Renal cortical epithelial cell (primary cell): ENCODE measurements around the gene DOCK11. TPM values are rescaled to one million over a fixed set of nuclear protein-coding genes. Genes with fewer than 3 reads are reported as not detected.
"Not testable (repeated sequence)": the region's sequence is repeated elsewhere in the genome, so short reads cannot be mapped to it uniquely, and the experiment has no call there.

Experiments used
- DNase-seq: peaks from one replicate; pipeline ENCODE4 v3.0.0-alpha.2; 2011; ENCODE audit warnings: low read depth
- total RNA-seq: library from RNA; depleted of rRNA; stranded (reverse); fragments of >200 nt; gene quantifications from 2 replicates; pipeline ENCODE4 v1.2.3, GENCODE V29; 2014

The DOCK11 gene
- total RNA-seq, 1 donor from 2014 or later, result 18.3 TPM

DNA sequence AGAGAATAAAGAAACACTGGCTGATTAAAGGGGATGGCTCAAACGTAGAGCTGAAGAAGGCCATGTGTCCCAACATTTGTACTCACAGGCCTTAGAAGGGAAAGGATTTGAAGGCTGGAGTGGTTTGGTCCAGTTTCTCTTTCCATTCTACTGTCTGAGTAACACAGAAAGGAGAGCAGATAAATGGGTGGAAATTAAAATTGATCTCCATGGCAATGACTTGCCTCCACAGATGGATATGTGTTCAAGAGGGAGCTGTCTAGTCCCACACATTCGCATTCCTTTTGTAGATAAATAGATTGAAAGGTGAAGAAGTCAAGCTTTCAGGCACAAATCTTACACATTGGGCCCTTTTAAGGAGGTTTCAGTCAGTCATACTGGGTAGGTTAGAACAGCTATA, 74.6 kb downstream of the DOCK11 start:
- no peak for DNase-seq

- DNase-seq, result peak; percentile 78
Measured at GRCh38 chrX:118571836-118572235, 76.2 kb downstream of the DOCK11 start.

DNA sequence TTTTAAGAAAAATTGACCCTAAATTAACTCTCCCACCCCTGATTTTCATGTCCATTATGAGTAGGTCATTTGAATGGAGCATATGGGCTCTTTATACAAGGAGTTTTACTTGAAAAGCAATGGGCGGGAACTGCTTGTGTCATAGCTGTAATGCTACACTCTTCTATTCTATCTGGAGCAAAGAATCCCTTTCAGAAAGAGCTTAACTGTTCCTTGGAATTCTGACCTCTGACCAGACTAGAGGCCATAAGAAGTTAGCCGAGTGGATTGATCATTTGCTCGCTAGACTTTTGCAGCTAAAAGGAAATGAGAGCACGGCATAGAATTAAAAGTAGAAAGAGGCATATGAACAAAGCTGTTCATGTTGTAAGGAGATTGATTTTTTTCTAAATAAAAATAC, 79.1 kb downstream of the DOCK11 start:
- DNase-seq, result peak; percentile 47

DNA sequence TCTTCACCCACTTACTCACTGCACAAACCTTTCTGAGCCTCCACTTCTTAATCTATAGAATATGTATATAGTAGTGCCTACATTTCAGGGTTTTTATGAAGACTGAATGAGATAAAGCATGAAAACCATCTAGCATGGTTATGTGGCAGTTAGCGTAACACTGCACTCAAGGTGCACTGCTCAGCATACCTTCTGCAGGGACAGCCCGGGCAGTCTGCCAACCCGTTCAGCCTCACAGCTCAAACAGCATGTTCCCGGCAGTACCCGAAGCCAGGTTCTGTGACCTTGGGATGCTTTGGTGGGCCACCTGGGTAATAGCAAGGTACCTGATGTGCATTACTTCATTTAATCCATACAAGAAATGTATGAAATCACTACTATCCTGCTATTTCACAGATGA, 81.4 kb downstream of the DOCK11 start:
- DNase-seq, result peak; percentile 42

- DNase-seq, result no peak
Measured at GRCh38 chrX:118579417-118579816, 83.8 kb downstream of the DOCK11 start.

GRCh38 chrX:118582926-118583325, 87.3 kb downstream of the DOCK11 start:
- not testable (repeated sequence) for DNase-seq

- DNase-seq, result no peak
Measured at GRCh38 chrX:118583781-118584180, 88.2 kb downstream of the DOCK11 start.

- DNase-seq, result no peak
Measured at GRCh38 chrX:118585296-118585695, 89.7 kb downstream of the DOCK11 start.

DNA sequence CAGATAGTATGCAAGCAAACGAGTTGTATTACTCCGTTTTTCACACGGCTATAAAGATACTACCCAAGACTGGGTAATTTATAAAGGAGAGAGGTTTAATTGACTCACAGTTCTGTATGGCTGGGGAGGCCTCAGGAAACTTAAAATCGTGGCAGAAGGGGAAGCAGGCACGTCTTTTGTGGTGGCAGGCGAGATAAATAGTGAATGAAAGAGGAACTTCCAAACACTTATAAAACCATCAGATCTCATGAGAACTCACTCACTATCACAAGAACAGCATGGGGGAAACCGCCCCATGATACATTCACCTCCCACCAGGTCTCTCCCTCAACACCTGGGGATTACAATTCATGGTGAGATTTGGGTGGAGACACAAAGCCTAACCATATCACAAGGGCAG, 90.6 kb downstream of the DOCK11 start:
- DNase-seq, result not testable (repeated sequence)

DNA sequence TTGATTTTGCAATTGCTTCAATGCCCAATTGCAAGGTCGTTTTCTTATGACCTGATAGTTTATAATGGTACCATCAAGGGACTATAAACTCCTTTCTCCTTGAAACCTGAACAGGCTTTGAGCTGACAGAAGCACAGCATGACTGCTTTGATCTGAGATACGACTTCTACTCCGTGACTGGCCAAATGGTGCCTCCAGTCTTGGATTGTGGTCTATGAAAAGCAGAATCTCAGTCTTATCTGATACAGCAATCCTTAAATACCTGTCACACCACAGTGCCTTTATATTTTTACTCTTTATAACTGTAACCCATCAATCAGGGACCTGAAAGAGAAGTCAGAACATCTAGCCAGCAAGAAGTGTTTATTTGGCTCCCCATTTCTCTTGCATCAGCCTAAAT, 93.1 kb downstream of the DOCK11 start:
- no peak for DNase-seq

- DNase-seq, result no peak
Measured at GRCh38 chrX:118589227-118589626, 93.6 kb downstream of the DOCK11 start.

DNA sequence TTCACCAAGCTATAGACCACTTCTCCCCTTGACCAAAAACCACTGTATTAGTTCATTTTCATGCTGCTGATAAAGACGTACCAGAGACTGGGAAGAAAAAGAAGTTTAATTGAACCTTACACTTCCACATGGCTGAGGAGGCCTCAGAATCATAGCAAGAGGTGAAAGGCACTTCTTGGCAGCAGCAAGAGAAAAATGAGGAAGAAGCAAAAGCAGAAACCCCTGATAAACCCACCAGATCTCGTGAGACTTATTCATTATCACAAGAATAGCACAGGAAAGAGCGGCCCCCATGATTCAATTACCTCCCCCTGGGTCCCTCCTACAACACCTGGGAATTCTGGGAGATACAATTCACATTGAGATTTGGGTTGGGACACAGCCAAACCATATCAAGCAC, 97.8 kb downstream of the DOCK11 start:
- no peak for DNase-seq

DNA sequence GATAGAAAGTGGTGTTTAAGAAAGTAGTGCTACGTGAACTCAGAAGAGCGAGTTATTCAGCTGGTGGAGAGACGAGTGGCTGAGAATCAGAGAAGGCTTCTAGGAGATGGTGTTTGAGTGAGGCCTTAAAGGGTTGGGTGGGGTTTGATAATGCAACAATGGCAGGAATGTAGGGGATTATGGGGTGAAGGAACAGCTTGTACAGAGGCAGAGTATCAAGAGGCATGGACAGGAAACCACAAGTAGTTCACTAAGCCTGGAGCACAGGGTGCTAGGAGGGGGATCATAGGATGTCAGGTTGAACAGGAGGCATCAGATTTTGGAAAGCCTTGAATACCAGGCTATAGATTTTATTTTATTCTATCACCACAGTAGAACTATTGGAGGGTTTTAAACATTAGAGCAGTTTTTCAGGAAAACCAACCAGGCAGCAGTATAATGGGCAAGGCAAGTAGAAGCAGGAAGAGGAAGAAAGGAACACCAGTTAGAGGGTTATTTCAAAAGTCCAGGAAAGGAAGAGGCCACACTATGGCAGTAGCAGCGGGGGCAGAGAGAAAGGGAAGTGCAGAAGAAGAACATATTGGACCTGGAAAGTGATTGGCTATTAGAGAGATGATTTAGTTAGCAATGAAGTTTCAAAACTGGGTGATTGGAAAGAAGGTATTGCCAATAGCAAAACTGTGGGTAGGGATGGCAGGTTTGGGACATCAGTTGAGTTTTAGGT, 99.2 kb downstream of the DOCK11 start:
- DNase-seq, result no peak

GRCh38 chrX:118595501-118596042, 100.0 kb downstream of the DOCK11 start:
- DNase-seq, result peak; percentile 7

GRCh38 chrX:118596390-118596789, 100.8 kb downstream of the DOCK11 start:
- DNase-seq, result no peak

- DNase-seq, result peak; percentile 39
Measured at GRCh38 chrX:118603981-118604380, 108.4 kb downstream of the DOCK11 start.

- DNase-seq, result no peak
Measured at GRCh38 chrX:118612290-118612689, 116.7 kb downstream of the DOCK11 start.

DNA sequence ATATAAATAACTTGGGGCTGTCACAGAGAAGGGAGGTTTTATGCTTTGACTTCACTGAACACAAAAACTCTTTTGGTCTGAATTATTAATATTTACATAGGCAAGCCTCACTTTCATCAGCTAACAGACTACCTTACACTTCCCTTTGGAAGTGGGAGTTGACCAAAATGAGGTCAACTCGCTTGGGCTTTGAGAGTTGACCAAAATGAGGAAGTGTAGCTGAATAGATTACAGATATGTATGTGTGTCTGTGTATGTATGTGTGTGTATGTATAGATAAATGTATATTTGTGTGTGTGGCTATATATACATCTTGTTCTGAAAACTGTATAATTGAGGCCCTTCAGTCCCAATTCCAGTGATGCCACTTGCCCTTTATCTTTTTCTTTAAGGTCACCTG, 118.5 kb downstream of the DOCK11 start:
- DNase-seq, result no peak

DNA sequence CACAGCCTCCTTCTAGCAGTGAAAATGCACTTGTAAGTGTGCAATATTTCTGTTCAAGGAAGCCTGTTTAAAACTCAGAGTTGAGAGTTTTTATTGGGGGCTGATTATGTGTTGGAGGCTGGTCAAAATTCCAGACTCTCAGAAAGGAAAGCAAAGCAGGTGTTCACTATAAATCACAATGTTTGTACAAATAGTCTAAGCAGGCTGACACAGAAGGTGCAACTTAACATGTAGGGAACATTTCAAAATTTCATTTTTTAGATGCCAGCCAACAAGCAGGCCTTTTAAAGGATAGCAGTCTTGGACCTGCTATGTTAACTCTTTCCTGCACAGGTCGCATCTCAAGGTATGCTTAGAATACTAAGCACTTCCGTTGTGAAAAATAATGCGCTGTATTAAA, 119.5 kb downstream of the DOCK11 start:
- DNase-seq, result no peak

- DNase-seq, result no peak
Measured at GRCh38 chrX:118621081-118621759, 125.6 kb downstream of the DOCK11 start.

- DNase-seq, result no peak
Measured at GRCh38 chrX:118623062-118623461, 127.4 kb downstream of the DOCK11 start.

DNA sequence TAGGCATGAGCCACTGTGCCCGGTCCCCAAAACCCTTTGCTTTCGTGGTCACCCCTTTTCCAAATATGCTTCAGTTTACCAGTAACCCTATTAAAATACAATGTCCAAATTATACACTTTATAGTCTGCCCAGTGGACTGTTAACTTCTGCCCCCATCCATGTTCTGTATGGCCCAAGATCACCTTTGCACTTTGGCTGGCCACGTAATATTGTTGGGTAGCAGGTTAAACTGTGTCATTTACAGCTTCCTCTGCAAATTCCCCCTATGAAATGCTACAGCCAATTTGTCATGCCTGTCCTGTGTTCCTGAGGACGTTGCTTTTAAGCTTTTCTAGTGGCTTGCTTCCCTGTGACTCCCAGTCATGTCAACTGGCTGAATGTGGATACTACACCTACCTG, 130.7 kb downstream of the DOCK11 start:
- no peak for DNase-seq

DNA sequence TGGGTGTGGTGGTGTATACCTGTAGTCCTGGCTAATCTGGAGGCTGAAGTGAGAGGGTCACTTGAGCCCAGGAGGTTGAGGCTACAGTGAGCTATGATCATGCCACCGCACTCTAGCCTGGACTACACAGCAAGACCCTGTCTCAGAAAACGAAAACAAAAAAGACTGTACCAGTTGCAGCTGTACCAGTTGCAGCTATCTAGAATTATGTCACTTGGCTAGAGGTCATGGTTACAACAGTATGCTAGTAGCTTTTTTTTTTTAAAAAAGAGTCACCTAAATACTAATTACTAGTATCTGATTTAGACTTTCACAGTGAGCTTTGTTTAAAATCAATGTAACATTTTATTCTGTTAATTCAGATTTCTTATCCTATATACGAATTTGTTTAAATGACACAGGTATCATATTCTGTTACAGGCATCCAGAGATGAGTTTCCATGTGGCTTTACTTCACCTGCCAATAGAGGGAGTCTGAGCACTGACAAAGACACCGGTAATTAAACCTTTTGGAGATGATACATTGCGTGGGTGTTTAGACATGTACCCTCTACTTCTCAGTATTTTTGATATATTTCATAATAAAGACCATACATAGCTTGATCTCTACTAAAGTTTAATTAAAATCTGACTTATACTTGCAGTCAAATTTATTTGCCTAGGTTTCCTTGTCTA, 131.6 kb downstream of the DOCK11 start:
- DNase-seq, result peak; percentile 11
